Stimulated activated CD4-positive, alpha-beta T cell treated with anti-CD3 and anti-CD28 coated beads, Interleukin-4, amount 100 ng/mL, for 4 hours (primary cell): ENCODE measurements around the gene KLHL29.
A peak's percentile ranks its signal among the peaks of the same experiment; 100 is the strongest.

Experiments
- DNase-seq, 2 experiments: peaks; one replicate each; pipeline ENCODE4 v3.0.0-alpha.2; 2020

The KLHL29 gene

GRCh38 chr2:23423062-23423872 lies 38.3 kb downstream of the KLHL29 start:
- no peak for DNase-seq

DNA sequence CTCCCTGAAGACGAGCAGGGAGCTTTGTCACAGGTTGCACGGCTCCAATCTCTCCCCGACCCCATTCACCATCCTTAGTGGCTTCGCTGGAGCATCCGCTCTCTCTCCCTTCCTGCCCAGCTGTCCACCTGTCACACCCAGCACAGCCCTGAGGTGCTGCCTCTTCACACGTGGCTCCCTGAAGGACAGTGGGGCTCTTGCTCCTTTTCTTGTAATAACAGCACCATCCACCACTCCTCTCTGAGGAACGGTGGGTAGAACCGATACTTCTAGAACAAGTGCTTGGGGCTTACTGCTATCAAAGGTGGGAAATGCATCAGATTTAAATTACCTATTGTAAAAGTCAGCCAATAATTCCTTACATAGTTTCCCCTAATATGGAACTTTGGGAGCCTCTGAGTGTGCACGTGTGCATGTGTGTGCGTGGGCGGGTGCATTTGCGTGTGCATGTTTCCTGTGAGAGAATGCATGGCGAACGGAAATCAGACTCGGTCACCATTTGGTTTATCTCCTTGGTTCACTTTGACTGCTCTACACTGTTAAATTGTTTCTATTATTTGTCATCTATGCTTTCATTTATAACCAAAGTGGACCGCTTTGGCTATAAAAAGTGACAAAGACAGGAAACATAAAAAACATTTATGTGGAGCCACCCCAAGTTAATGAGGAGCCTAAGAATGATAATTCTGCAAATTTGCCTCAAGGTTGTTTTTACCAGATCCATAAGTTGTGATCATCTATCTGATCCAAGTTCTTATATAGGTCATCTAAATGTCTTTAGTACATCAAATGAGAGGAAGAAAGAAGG lies 39.1 kb downstream of the KLHL29 start:
- no peak for DNase-seq

- DNase-seq: no peak
Observed at GRCh38 chr2:23425338-23425871, 40.4 kb downstream of the KLHL29 start.

DNA sequence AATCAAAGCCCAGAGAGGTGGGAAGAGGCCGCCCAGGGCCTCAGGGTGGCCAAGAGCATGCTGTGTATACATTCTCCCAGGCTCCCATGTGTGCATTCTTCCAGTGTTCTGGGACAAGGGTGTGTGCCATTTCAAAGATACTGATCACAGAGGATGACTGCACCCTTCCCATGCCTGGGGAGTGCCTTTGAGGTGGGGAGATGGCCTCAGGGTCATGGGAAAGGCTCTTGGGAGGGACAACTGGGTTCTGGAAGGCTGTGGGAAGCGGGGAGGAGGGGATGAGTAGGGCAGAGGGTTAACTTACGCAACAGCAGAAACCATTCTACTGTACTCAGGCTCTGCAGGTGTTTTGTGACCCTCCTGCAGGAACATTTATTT lies 40.9 kb downstream of the KLHL29 start:
- DNase-seq: no peak

- no peak for DNase-seq
Observed at GRCh38 chr2:23426263-23426905, 41.4 kb downstream of the KLHL29 start.

DNA sequence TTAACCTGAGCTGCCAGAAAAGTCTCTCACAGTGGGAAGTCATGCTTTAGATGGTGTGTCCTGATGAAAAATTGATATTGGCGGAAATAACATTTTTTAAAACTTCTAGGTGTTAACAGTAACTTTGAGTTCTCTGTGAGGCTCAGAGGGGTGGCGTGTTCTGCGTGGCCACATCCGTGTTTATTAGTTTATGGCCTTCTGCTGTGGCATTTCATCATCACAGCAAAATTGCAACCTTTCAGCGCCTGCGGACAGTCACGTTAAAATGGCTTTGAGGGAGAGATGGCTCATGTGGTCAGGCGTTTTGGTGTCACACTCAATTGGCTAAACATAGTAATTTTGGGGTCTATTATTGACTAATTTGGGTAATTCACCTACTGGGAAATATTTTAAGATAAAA lies 42.4 kb downstream of the KLHL29 start:
- DNase-seq: no peak

DNA sequence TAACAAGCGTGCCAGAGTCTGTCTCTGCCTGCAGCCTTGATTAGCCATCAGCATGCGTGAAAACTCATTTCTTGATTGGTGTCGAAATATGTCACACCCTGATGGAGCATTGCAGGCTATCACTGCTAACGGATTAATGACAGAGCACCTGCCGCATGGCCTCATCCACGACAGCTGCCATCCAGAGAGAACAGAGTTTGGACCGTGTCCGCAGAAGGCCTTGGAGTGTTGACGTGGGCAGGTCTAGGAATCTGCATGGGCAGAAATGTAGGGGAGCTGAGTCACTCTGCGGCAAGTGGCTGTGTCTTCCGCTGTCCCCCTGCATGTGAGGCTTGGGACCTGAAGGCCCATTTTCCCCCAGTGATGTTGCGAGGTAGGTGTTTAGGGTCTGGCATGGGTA lies 43.0 kb downstream of the KLHL29 start:
- DNase-seq: no peak

DNA sequence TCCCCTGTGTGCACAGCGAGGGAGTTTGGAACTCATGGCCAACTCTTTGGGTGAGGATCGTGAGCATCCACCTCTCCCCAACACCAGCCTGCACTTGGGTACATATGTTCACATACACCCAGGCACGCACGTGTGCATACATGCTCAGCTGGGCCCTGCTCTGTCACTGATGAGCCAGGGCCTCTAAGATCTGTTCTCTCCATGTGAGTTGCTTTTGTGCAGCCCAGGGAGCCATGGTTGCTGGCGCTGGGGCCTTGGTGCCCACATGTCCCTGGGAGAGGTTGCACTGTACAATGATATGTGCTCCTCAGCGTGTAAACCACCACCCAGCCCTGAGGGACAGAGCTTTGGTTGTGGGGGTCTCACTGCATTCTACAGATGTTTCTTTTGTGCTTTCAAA lies 44.1 kb downstream of the KLHL29 start:
- DNase-seq: no peak

GRCh38 chr2:23430263-23430662 lies 45.3 kb downstream of the KLHL29 start:
- DNase-seq: no peak

GRCh38 chr2:23432531-23432930 lies 47.6 kb downstream of the KLHL29 start:
- DNase-seq: no peak

- DNase-seq: no peak
Observed at GRCh38 chr2:23433282-23433681, 48.3 kb downstream of the KLHL29 start.

- DNase-seq: no peak
Observed at GRCh38 chr2:23434721-23435121, 49.7 kb downstream of the KLHL29 start.

DNA sequence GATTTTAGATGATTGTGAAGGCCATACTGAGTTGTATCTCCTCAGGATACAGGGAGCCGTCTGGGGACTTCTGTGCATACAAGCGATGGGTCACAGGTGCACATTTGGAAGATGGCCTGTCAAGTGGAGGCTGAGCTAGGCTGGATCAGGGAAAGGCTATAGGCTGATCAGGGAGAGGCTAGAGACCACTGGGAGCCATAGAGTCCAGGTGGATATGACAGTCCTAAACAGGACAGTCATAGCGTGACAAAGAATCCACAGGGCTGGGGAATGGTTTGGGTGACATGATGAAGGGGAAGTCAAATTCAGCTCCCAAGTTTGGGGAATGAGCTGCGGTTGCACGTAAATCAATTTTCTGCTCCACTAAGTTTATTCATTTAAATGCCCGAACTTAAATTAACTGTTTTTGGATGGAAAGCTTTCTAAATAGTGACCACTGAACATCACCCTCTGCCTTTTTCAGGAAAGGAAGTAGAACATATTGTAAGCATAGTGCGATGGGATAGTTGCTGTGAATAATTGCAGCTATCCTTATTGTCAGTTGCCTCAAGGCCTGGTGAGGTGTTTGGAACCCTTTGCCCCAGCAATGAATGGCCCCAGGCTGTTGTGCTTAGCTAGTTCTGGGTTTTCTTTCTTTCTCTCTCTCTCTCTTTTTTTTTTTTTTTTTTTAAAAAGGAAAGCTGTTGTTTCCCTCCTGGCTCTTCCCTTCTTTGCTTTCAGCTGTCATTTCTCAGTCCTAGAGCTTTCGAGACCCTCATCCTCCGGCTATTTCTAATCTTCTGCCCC lies 50.5 kb downstream of the KLHL29 start:
- DNase-seq: no peak

DNA sequence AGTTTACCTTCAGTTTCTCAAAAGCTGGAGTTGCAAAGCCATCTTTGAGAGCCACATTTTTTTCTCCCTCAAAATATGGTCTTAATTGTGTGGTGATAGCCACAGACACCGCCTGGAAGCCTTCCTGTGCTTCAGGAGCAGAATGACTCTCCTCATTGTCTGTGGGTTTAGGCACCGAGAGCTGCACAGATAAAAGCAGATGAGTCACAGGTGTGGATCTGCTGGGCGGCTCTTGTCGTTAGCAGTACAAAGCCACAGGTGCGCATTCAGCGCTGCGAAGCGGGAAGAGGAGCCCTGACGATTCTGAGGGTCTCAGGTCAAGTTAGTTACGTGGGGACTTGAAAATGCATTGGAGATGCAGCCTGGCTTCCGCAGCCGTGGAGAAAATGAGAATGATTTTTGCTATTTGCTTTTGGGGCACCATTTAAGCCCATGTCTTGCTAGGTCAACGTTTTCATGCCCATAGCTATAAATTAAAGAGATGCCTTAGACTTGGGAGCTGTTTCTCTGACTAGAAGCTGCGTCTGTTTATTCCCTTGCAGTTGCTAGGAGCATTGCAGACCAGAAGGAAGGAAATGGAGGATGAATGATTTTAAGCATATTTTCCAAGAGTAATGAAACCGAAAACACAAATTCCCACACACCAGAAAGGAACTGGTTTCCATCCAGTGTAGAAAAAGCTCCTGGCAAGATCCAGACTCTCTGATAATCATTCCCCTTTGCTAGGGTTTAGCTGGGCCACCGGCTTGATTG lies 51.5 kb downstream of the KLHL29 start:
- peak; percentile 15 to 37 for DNase-seq

GRCh38 chr2:23441414-23441813 lies 56.4 kb downstream of the KLHL29 start:
- DNase-seq: no peak

DNA sequence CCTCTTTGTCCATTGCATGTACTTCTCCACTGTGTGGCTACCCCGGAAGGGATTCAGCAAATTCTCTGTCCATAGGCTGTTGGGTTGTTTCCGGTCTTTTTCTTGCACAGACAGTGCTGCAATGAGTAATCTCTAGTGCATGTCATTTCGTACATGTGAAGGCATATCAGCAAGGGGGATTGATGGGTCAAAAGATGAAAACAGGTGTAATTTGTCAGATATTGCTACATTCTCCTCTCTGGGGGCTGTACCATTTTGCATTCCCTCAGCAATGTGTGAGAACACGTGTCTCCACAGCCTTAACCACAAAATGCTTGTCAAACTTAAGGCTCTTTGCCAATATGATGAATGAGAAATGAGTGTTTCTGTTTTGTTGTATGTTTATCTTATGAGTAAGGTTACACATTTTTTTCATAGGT lies 60.5 kb downstream of the KLHL29 start:
- no peak for DNase-seq

- no peak for DNase-seq
Observed at GRCh38 chr2:23446916-23447315, 61.9 kb downstream of the KLHL29 start.

DNA sequence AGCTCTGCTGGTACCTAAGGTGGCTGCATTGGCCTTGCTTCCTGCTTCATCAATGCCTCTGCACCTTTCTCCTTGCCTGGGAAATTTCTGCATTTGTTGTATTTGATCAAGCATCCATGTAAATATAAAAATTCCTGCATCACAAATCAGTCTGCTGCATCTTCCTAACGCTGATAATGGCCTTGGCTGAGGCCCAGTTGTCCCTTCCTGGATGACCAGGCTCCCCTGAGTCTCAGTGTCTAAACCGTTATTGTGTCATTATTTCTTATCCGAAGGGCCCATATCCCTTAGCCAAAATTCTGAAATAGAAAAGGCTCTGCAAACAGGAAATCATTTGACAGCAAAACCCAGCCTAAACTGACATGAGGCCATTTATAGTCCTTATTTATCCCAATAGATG lies 62.4 kb downstream of the KLHL29 start:
- no peak for DNase-seq

DNA sequence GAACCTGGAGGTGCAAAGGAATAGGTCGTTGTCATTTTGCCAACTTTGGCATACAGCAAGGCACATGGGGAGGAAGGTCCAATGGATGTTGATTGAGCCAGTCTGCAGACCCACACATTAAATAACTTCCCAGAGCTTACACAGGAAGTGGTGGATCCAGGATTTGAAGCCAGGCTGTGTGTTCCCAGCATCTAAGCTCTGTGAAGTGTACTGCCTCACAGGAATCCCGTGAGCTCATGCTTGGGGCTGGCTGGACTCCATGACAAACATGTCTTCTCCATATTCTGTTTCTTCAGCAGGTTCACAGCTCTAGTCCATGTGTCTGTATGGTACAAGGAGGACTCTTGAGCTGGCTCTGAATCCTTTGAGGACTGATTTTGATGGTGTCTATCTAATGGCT lies 63.9 kb downstream of the KLHL29 start:
- no peak for DNase-seq

DNA sequence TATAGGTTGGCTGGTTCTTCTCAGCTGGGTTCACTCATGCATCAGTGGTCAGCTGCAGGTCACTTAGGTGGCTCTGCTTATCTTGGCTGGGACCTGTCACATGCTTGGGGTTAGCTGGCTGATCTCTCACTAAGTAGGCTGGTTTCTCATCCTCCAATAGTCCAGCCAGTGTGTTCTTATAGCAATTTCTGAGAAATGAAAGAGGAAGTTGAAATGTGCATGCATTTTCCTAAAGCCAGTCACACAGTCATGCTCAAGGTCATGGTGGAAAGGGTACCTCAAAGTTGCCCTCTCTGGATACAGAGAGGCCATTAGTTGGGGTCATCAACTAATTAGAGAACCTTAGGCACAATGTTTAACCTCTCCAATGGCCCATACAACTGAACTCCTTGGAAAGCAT lies 64.4 kb downstream of the KLHL29 start:
- DNase-seq: no peak

- no peak for DNase-seq
Observed at GRCh38 chr2:23449831-23450331, 64.9 kb downstream of the KLHL29 start.

GRCh38 chr2:23452372-23452771 lies 67.4 kb downstream of the KLHL29 start:
- no peak for DNase-seq
